Caco-2 (cell line): ENCODE measurements around the gene AHNAK2. TPM values are rescaled to one million over a fixed set of nuclear protein-coding genes. Genes with fewer than 3 reads are reported as not detected.
A peak's percentile ranks its signal among the peaks of the same experiment; 100 is the strongest.
"Not testable (repeated sequence)": the region's sequence is repeated elsewhere in the genome, so short reads cannot be mapped to it uniquely, and the experiment has no call there.

Experiments
- BruUV-seq: library from RNA; stranded (reverse); fragments of 400-500 nt; replicated peaks from 2 replicates; lab custom pipeline; 2021; lab: Mats Ljungman, UMichigan
- CTCF ChIA-PET: fragments of 300-600 bp; sonication (Branson Sonifier 250); formaldehyde crosslinking; loops from one replicate; lab custom pipeline; 2022; ENCODE audit warnings: antibody characterized with exemption; lab: Charles Lee
- POLR2A ChIA-PET: fragments of 300-600 bp; sonication (Branson Sonifier 250); formaldehyde crosslinking; loops from one replicate; lab custom pipeline; 2022; ENCODE audit warnings: antibody characterized with exemption; lab: Charles Lee
- DNase-seq, 2 experiments: peaks; one replicate each; pipeline versions ENCODE4 v3.0.0 to v3.0.0-alpha.2; 2020 to 2022
- H3K27me3 ChIP-seq: replicated peaks from 2 replicates; pipeline ENCODE4 v1.6.0; 2011; ENCODE audit warnings: low read length; ENCODE audit not compliant: control insufficient read depth, insufficient read depth
- H3K36me3 ChIP-seq: 2 replicates; pipeline ENCODE4 v1.5.1; 2011; ENCODE audit warnings: low read length; ENCODE audit not compliant: control insufficient read depth, insufficient read depth
- H3K4me1 ChIP-seq: fragments of 250-450 bp; sonication (Bioruptor Pico); 2 replicates; pipeline ENCODE4 v1.5.1; 2020; ENCODE audit warnings: mild to moderate bottlenecking
- H3K4me3 ChIP-seq: 2 replicates; pipeline ENCODE4 v1.5.1; 2011; ENCODE audit warnings: low read depth, mild to moderate bottlenecking, control low read depth, low read length
- H3K9me3 ChIP-seq: fragments of 250-450 bp; sonication (Bioruptor Pico); 2 replicates; pipeline ENCODE4 v1.5.1; 2020; ENCODE audit warnings: mild to moderate bottlenecking, moderate library complexity
- H3K27ac Mint-ChIP-seq: one replicate; pipeline ENCODE4 v1.8.0; 2022; ENCODE audit warnings: mixed read lengths; ENCODE audit not compliant: unreplicated experiment
- H3K27me3 Mint-ChIP-seq: one replicate; pipeline ENCODE4 v1.8.0; 2022; ENCODE audit warnings: mixed read lengths; ENCODE audit not compliant: insufficient read depth, unreplicated experiment
- H3K36me3 Mint-ChIP-seq: one replicate; pipeline ENCODE4 v1.8.0; 2022; ENCODE audit warnings: mild to moderate bottlenecking, mixed read lengths; ENCODE audit not compliant: insufficient read depth, unreplicated experiment
- H3K4me1 Mint-ChIP-seq: one replicate; pipeline ENCODE4 v1.8.0; 2022; ENCODE audit warnings: low read depth, mixed read lengths; ENCODE audit not compliant: unreplicated experiment
- H3K4me3 Mint-ChIP-seq: one replicate; pipeline ENCODE4 v1.8.0; 2022; ENCODE audit warnings: mild to moderate bottlenecking, moderate library complexity, mixed read lengths; ENCODE audit not compliant: unreplicated experiment
- H3K9me3 Mint-ChIP-seq: one replicate; pipeline ENCODE4 v1.8.0; 2022; ENCODE audit warnings: mixed read lengths; ENCODE audit not compliant: unreplicated experiment
- CTCF ChIP-seq, 2 experiments: fragments of 200-600 bp in 1 of 2; IDR thresholded peaks; 1 replicate in 1 of 2; 2 replicates in 1 of 2; pipeline versions ENCODE4 v1.5.1 to v1.8.0; 2011 to 2022; ENCODE audit warnings: antibody characterized with exemption in 1 of 2, control low read depth in 1 of 2, inconsistent platforms in 1 of 2, low read depth in 1 of 2, low read length in 1 of 2, mild to moderate bottlenecking in 1 of 2, moderate library complexity in 1 of 2; ENCODE audit not compliant: insufficient read depth in 1 of 2, severe bottlenecking in 1 of 2, unreplicated experiment in 1 of 2
- intact Hi-C: fragments of 100-400 bp; cut with micrococcal nuclease; formaldehyde crosslinking; loops from one replicate; pipeline ENCODE4 v1.10.0; 2022; ENCODE audit not compliant: unreplicated experiment
- total RNA-seq: library from RNA; stranded (reverse); gene quantifications from 2 replicates; pipeline ENCODE4 v1.2.3, GENCODE V29; 2022

The AHNAK2 gene
- total RNA-seq, 1 experiment from 2014 or later = 0.77 TPM

GRCh38 chr14:104892531-104893434 lies 85.4 kb downstream of the AHNAK2 start:
- ChIA-PET POLR2A (no interaction called here), CTCF (no interaction called here)
- H3K36me3 Mint-ChIP-seq = peaks cover 13% of the 10 kb centered on the region
- intact Hi-C loops = no loop called here
- H3K4me1 ChIP-seq = no peaks in the 10 kb centered on the region
- H3K4me1 Mint-ChIP-seq = no peaks in the 10 kb centered on the region
- H3K27me3 ChIP-seq = no peaks in the 10 kb centered on the region
- DNase-seq = no peak
- no peak for TF ChIP-seq CTCF (IDR thresholded peaks at IDR 0.05; ENCODE audit: insufficient read depth in 1 of 2, low read depth in 1 of 2, low read length in 1 of 2, severe bottlenecking in 1 of 2, unreplicated experiment in 1 of 2)
- H3K4me3 ChIP-seq = no peak overlapping the region
- no peaks in the 10 kb centered on the region for H3K9me3 Mint-ChIP-seq
- H3K27me3 Mint-ChIP-seq = no peaks in the 10 kb centered on the region
- H3K9me3 ChIP-seq = no peaks in the 10 kb centered on the region
- H3K4me3 Mint-ChIP-seq = no peak overlapping the region
- H3K27ac Mint-ChIP-seq = no peak overlapping the region
- no peaks in the 10 kb centered on the region for H3K36me3 ChIP-seq
- no TSS peak for BruUV-seq

- no peaks in the 10 kb centered on the region for H3K9me3 ChIP-seq
- DNase-seq = peak in 1 of 2 experiments; percentile 29
- no peaks in the 10 kb centered on the region for H3K9me3 Mint-ChIP-seq
- no peaks in the 10 kb centered on the region for H3K4me1 ChIP-seq
- CTCF ChIA-PET = interaction anchor here (0.7 kb wide), 1 partner anchor 26 kb away, joined by 4 read pairs; no protein-coding TSS in a partner anchor
- no TSS peak for BruUV-seq
- H3K27me3 Mint-ChIP-seq = no peaks in the 10 kb centered on the region
- no peaks in the 10 kb centered on the region for H3K27me3 ChIP-seq
- H3K36me3 Mint-ChIP-seq = peaks cover 13% of the 10 kb centered on the region
- no peak overlapping the region for H3K27ac Mint-ChIP-seq
- no peaks in the 10 kb centered on the region for H3K36me3 ChIP-seq
- intact Hi-C loops = no loop called here
- POLR2A ChIA-PET = no interaction called here
- no peaks in the 10 kb centered on the region for H3K4me1 Mint-ChIP-seq
- no peak overlapping the region for H3K4me3 Mint-ChIP-seq
- no peak overlapping the region for H3K4me3 ChIP-seq
- TF ChIP-seq CTCF (IDR thresholded peaks at IDR 0.05; ENCODE audit: insufficient read depth in 1 of 2, low read depth in 1 of 2, low read length in 1 of 2, severe bottlenecking in 1 of 2, unreplicated experiment in 1 of 2) = no peak
These were observed 86.3 kb downstream of the AHNAK2 start for GRCh38 chr14:104891664-104892530.

- Histone ChIP-seq H3K9me3 (no peaks in the 10 kb centered on the region), H3K4me3 (no peak overlapping the region), H3K36me3 (no peaks in the 10 kb centered on the region), H3K27me3 (no peaks in the 10 kb centered on the region), H3K4me1 (no peaks in the 10 kb centered on the region)
- ChIA-PET CTCF (no interaction called here), POLR2A (no interaction called here)
- no peak overlapping the region for H3K27ac Mint-ChIP-seq
- intact Hi-C loops = no loop called here
- peak in 1 of 2 experiments; percentile 30 for DNase-seq
- no peaks in the 10 kb centered on the region for H3K27me3 Mint-ChIP-seq
- no peak for TF ChIP-seq CTCF (IDR thresholded peaks at IDR 0.05; ENCODE audit: insufficient read depth in 1 of 2, low read depth in 1 of 2, low read length in 1 of 2, severe bottlenecking in 1 of 2, unreplicated experiment in 1 of 2)
- BruUV-seq = no TSS peak
- no peak overlapping the region for H3K4me3 Mint-ChIP-seq
- H3K4me1 Mint-ChIP-seq = no peaks in the 10 kb centered on the region
- no peaks in the 10 kb centered on the region for H3K9me3 Mint-ChIP-seq
- peaks cover 19% of the 10 kb centered on the region for H3K36me3 Mint-ChIP-seq
These were observed 87.0 kb downstream of the AHNAK2 start for GRCh38 chr14:104891121-104891551.

- H3K4me1 Mint-ChIP-seq, H3K27me3 ChIP-seq, H3K36me3 ChIP-seq, CTCF ChIA-PET, H3K4me3 ChIP-seq, intact Hi-C loops, H3K27me3 Mint-ChIP-seq, H3K9me3 ChIP-seq, H3K9me3 Mint-ChIP-seq, BruUV-seq, POLR2A ChIA-PET, H3K4me3 Mint-ChIP-seq, H3K27ac Mint-ChIP-seq, H3K4me1 ChIP-seq, DNase-seq: not testable (repeated sequence)
- peaks cover 22% of the 10 kb centered on the region for H3K36me3 Mint-ChIP-seq
These were observed 87.9 kb downstream of the AHNAK2 start for GRCh38 chr14:104890292-104890691.
